ACC112 (cell line): ENCODE data around the gene ABCC1.

ENCODE experiments used
- H2AFZ ChIP-seq: fragments of 200-600 bp; sonication (generic); one replicate; pipeline ENCODE4 v1.6.0; 2017; ENCODE audit warnings: antibody characterized with exemption, low read length; ENCODE audit not compliant: unreplicated experiment
- H3K27ac ChIP-seq: fragments of 200-600 bp; sonication (generic); 2 replicates; pipeline ENCODE4 v1.5.1; 2014; ENCODE audit warnings: low read depth, mild to moderate bottlenecking, antibody characterized with exemption, low read length, moderate library complexity
- H3K27me3 ChIP-seq: fragments of 200-600 bp; sonication (generic); 2 replicates; pipeline ENCODE4 v1.6.1; 2014; ENCODE audit warnings: mild to moderate bottlenecking, antibody characterized with exemption, low read length, moderate library complexity, mixed read lengths; ENCODE audit not compliant: insufficient read depth
- H3K36me3 ChIP-seq: fragments of 200-600 bp; sonication (generic); 2 replicates; pipeline ENCODE4 v1.6.1; 2016; ENCODE audit warnings: mild to moderate bottlenecking, antibody characterized with exemption, low read length, moderate library complexity, mixed read lengths; ENCODE audit not compliant: insufficient read depth
- H3K4me1 ChIP-seq: fragments of 200-600 bp; sonication (generic); one replicate; pipeline ENCODE4 v1.6.1; 2016; ENCODE audit warnings: low read length, mixed read lengths; ENCODE audit not compliant: insufficient read depth, unreplicated experiment, control insufficient read depth
- H3K4me3 ChIP-seq: fragments of 200-600 bp; sonication (generic); 2 replicates; pipeline ENCODE4 v1.5.1; 2014; ENCODE audit warnings: mild to moderate bottlenecking, low read depth, low read length
- H3K79me2 ChIP-seq: fragments of 200-600 bp; sonication (generic); one replicate; pipeline ENCODE4 v1.6.0; 2016; ENCODE audit warnings: low read length; ENCODE audit not compliant: control insufficient read depth, unreplicated experiment, insufficient read depth

Gene ABCC1

GRCh38 chr16:15967655-15968315 is 18.4 kb downstream of the ABCC1 start:
- peaks cover 27% of the 10 kb centered on the region for H3K36me3 ChIP-seq
- no peaks in the 10 kb centered on the region for H3K27me3 ChIP-seq
- H3K27ac ChIP-seq = no peak overlapping the region
- no peak overlapping the region for H3K4me3 ChIP-seq
- peaks cover 35% of the 10 kb centered on the region for H3K4me1 ChIP-seq
- H2AFZ ChIP-seq = no peak overlapping the region
- peaks cover 90% of the 10 kb centered on the region for H3K79me2 ChIP-seq

GRCh38 chr16:15970202-15970601 is 20.8 kb downstream of the ABCC1 start:
- peaks cover 93% of the 10 kb centered on the region for H3K79me2 ChIP-seq
- no peak overlapping the region for H2AFZ ChIP-seq
- peaks cover 22% of the 10 kb centered on the region for H3K36me3 ChIP-seq
- no peak overlapping the region for H3K27ac ChIP-seq
- H3K4me3 ChIP-seq = no peak overlapping the region
- peaks cover 35% of the 10 kb centered on the region for H3K4me1 ChIP-seq
- no peaks in the 10 kb centered on the region for H3K27me3 ChIP-seq

- no peak overlapping the region for H3K27ac ChIP-seq
- H3K79me2 ChIP-seq = peaks cover 93% of the 10 kb centered on the region
- H3K27me3 ChIP-seq = no peaks in the 10 kb centered on the region
- no peak overlapping the region for H2AFZ ChIP-seq
- no peak overlapping the region for H3K4me3 ChIP-seq
- H3K36me3 ChIP-seq = peaks cover 22% of the 10 kb centered on the region
- peaks cover 34% of the 10 kb centered on the region for H3K4me1 ChIP-seq
Measured at GRCh38 chr16:15970743-15971439, 21.5 kb downstream of the ABCC1 start.

GRCh38 chr16:15971440-15971815 is 22.0 kb downstream of the ABCC1 start:
- no peak overlapping the region for H3K4me3 ChIP-seq
- peaks cover 22% of the 10 kb centered on the region for H3K36me3 ChIP-seq
- H2AFZ ChIP-seq = no peak overlapping the region
- no peaks in the 10 kb centered on the region for H3K27me3 ChIP-seq
- H3K27ac ChIP-seq = no peak overlapping the region
- peaks cover 37% of the 10 kb centered on the region for H3K4me1 ChIP-seq
- peaks cover 95% of the 10 kb centered on the region for H3K79me2 ChIP-seq

- Histone ChIP-seq H3K36me3 (peaks cover 22% of the 10 kb centered on the region), H3K27ac (no peak overlapping the region), H3K79me2 (peaks cover 96% of the 10 kb centered on the region), H3K4me3 (no peak overlapping the region), H3K27me3 (no peaks in the 10 kb centered on the region), H3K4me1 (peaks cover 38% of the 10 kb centered on the region), H2AFZ (no peak overlapping the region)
Measured at GRCh38 chr16:15972046-15972868, 22.8 kb downstream of the ABCC1 start.

- Histone ChIP-seq H2AFZ (no peak overlapping the region), H3K36me3 (peaks cover 34% of the 10 kb centered on the region), H3K79me2 (peaks cover 97% of the 10 kb centered on the region), H3K4me3 (no peak overlapping the region), H3K4me1 (peaks cover 43% of the 10 kb centered on the region), H3K27me3 (no peaks in the 10 kb centered on the region), H3K27ac (no peak overlapping the region)
Measured at GRCh38 chr16:15973421-15973820, 24.0 kb downstream of the ABCC1 start.

DNA sequence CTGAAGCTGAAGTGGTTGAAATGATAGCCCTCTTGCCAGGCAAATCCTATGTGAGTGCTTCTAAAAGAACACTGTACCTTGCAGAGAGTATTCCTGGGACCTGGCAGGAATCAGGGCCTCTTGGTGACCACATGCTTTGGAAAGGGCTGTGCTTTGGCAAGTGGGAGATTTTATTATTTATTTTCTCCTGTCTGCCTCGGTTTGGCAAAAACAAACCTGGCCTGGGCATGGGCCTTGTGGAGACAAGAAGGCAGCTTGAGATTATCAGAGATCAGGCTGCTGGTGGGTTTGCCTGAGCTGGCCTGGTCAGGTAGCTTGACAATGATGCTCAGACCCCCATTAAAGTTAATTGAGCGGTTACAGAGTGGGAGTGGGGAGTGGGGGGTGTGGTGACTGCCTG is 24.6 kb downstream of the ABCC1 start:
- Histone ChIP-seq H3K79me2 (peaks cover 97% of the 10 kb centered on the region), H3K27me3 (no peaks in the 10 kb centered on the region), H2AFZ (no peak overlapping the region), H3K27ac (peak overlapping the region; percentile 22; the same call in 1 of the 2 replicates), H3K36me3 (peaks cover 38% of the 10 kb centered on the region), H3K4me3 (no peak overlapping the region), H3K4me1 (peaks cover 43% of the 10 kb centered on the region)

DNA sequence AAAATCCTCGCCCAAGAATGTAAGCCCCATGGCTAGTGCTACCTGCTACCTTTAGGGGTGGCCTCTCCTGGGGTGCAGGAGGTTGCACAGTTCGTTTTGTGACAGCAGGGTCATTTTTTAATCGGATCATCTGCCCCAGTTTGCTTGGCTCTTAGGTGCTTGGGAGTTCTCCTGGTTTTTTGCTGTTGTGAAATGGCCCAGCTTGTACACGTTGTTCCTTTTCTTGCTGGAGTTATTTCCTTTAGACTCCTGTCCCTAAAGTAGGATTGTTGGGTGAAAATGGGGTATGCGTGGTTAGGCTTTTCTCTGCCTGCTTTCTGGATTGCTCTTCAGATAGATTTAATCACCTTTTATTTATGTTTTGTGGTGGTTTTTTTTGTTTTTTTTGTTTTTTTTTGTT is 25.8 kb downstream of the ABCC1 start:
- H3K27me3 ChIP-seq = no peaks in the 10 kb centered on the region
- peaks cover 51% of the 10 kb centered on the region for H3K4me1 ChIP-seq
- H3K4me3 ChIP-seq = no peak overlapping the region
- no peak overlapping the region for H2AFZ ChIP-seq
- H3K27ac ChIP-seq = 0 out of 2 replicates have a peak overlapping the region, but pooled peaks have one; percentile 14
- H3K36me3 ChIP-seq = peaks cover 34% of the 10 kb centered on the region
- H3K79me2 ChIP-seq = peaks cover 97% of the 10 kb centered on the region

DNA sequence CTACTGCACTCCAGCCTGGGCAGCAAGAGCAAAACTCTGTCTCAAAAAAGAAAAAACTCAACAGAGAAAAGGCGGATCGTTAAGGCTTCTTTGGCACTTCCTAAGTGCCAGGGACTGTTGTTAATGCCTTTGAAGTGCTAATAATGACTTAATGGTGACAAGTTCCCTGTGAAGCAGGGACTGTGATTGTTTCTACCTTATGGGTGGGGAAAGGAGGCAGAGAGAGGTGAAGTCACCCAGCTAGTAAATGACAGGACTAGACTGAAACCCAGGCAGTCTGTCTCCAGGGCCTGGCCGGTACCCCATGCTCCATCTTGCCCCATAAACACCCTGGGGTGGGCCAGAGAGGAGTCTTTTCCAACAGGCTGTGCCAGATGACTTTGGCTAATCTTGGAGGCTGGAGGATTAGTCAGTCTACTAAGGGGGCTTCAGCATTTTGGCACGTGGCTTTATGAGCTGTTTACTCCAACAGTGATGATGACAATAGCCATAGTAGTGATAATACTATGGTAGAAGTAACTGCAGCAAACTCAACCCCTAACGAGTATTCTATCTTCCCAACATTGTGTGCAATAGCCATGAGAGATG is 26.9 kb downstream of the ABCC1 start:
- Histone ChIP-seq H3K36me3 (peaks cover 35% of the 10 kb centered on the region), H3K27me3 (no peaks in the 10 kb centered on the region), H3K27ac (peak overlapping the region; percentile 89), H3K4me3 (no peak overlapping the region), H3K79me2 (peaks cover 98% of the 10 kb centered on the region), H3K4me1 (peaks cover 52% of the 10 kb centered on the region), H2AFZ (no peak overlapping the region)

DNA sequence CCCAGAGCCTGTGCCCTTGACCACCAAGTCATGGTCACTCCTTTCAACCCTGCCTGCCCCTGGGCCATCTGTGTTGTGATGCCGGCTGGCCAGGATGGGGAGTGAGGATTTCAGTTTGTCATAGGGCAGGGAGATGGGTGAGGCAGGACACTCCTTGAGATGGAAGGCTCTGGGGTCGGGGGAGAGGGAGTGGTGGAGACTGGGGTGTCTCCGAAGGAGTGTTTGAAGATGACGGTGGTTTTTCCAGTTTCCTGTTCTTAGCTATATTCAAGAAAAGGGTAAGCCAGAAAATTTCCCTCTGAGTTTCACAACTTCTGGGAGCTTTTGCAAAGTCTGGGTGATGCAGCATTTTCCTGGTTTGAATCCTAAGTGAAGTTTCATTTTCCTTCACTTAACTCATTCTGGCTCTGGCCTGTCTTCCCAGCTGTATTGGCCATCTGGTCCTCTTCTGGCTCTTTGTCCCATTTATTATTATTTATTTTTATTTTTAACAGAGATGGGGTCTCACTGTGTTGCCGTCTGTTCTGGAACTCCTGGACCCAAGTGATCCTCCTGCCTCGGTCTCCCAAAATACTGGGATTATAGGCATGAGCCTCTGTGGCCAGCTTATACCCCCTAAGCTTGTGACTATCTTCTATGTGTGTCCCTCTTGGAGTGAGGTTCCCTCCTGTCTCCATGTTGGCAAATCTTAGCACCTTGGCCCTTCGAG is 27.7 kb downstream of the ABCC1 start:
- peaks cover 52% of the 10 kb centered on the region for H3K4me1 ChIP-seq
- H3K79me2 ChIP-seq = peaks cover 98% of the 10 kb centered on the region
- H3K27ac ChIP-seq = peak overlapping the region; percentile 89
- 0 out of 2 replicates have a peak overlapping the region, but pooled peaks have one; percentile 13 for H3K4me3 ChIP-seq
- peaks cover 38% of the 10 kb centered on the region for H3K36me3 ChIP-seq
- H3K27me3 ChIP-seq = no peaks in the 10 kb centered on the region
- no peak overlapping the region for H2AFZ ChIP-seq
